AG09319 (cell line): ENCODE results near the gene AVPI1.

Source experiments
- DNase-seq: peaks from one replicate; pipeline ENCODE4 v3.0.0-alpha.2; 2010; ENCODE audit warnings: low read depth; ENCODE audit errors: extremely low read depth
- TF ChIP-seq, protein P1 (sequence below): IDR thresholded peaks from 2 replicates; pipeline ENCODE4 v1.5.1; 2011; ENCODE audit warnings: low read depth, mild to moderate bottlenecking, inconsistent platforms, low read length, moderate library complexity

AVPI1 gene

DNA sequence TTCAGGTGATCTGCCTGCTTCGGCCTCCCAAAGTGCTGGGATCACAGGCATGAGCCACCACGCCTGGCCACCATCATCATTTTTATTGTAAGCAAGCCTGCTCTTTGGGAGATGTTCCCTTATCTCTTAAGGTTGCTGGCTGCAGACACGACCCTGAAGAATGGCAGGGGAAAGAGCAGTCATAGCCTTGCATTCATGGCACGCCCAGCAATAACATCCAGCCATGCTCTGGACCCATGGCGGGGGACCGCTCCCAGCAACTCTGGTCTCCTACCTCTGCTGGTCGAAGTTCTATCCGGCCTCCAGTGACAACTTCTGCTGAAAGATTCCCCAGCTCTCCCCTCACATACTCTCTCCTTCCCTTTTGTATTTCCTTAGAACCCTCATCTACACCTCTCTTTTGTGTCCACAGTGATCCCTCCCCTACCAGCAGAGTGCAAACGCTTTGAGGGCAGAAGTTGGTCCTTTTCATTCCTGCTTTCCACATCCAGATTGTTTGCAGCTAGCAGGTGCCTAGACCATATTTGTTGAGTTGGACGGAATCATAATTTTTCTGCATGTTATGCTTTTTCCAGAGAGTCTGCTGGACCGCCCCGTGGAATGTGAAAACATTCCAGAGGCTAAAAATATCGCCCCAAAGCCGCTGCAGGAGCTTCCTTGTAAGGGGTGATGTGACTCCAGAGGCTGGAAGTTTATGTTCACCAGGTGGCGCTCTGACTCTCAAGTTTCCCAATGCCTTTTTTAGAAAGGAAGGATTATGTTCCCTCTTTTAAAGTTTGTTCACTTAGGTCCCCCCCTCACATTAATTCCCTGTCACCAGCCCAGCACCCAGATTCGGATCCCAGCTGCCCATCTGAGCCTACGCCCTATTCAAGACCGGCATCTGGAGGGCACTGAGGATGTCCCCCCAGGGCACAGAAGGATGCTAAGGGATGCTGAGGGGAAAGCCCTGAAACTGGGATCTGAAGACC is 22.2 kb upstream of the AVPI1 start:
- DNase-seq: no peak
- TF ChIP-seq, protein P1, sequence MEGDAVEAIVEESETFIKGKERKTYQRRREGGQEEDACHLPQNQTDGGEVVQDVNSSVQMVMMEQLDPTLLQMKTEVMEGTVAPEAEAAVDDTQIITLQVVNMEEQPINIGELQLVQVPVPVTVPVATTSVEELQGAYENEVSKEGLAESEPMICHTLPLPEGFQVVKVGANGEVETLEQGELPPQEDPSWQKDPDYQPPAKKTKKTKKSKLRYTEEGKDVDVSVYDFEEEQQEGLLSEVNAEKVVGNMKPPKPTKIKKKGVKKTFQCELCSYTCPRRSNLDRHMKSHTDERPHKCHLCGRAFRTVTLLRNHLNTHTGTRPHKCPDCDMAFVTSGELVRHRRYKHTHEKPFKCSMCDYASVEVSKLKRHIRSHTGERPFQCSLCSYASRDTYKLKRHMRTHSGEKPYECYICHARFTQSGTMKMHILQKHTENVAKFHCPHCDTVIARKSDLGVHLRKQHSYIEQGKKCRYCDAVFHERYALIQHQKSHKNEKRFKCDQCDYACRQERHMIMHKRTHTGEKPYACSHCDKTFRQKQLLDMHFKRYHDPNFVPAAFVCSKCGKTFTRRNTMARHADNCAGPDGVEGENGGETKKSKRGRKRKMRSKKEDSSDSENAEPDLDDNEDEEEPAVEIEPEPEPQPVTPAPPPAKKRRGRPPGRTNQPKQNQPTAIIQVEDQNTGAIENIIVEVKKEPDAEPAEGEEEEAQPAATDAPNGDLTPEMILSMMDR: peak; percentile 77

DNA sequence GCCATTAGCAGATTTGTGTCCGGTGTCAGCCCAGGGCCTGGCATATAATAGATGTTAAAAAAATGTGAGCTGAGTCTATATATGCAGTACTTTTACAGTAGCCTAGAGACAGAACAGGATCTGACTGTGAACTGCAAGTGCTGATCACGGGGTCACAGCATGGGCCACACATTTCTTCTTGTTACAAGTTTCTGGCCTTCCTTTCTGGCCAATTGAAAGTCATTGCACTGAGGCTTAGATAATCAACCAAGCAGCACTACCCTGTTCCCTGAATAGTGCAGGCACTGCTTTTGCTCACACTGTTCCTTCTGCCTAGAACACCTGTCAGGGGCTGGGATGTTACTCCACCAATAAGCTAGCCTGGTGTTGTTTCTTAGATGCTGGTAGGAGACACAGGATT is 21.1 kb upstream of the AVPI1 start:
- TF ChIP-seq, protein P1: no peak
- no peak for DNase-seq

DNA sequence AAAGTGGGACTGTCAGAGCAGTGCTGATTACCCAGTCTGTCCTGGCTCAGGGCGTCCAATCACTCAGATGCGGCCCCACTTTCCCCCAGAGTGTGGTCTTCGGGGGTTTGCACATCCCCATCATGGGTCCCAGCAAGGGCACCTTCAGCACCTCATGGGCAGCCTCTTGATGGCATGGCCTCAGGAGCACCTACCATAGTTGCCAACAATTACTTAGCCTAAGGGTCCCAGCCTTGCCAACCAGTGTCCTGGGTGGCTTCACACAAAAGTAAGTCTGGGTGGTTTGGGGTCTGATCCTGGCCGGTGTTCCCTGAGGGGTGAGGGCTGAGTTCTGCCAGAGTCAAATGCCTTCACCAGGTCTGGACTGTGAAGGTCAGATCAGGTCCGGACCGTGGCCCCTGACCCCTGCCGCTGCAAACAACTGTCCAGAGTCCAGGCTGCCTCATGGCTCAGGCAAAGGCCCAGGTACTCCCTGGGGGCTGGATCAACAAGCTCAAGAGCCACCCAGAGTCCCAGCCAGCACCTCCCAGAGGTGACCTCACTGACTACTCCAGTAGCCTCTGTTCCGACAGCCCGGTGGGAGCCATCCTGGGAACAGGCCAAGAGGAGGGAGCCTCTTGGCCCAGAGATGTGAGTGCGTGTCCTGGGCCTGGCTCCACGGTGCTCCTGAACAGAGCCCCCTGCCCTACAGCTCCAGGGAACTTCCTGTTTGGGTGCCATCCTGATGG is 20.3 kb upstream of the AVPI1 start:
- no peak for DNase-seq
- TF ChIP-seq, protein P1: no peak

DNA sequence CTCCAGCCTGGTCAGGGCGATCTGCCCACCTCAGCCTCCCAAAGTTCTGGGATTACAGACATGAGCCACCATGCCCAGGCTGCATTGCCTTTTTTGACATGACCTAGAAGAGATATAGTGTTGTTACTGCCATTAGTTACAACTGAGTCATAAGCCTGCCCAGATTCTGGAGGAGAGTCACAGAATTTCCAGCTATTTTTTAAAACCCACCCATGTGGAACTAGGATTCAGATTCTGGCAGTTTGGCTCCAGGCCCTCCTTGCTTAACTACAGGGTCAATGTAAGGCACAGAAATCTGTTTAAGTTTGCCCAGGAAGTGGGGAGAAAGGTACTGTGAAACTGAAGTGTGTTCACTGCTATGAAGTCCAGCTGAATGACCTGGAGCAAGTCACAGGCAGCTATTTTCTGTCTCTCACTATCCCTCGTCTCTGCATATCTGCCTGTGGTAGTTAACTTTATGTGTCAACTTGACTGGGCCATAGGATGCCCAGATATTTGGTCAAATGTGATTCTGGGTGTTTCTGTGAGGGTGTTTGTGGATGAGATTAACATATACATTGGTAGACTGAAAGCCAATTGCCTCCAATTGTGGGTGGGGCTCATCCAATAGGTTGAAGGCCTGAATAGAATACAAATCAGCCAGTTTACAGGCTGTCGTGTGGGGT is 18.1 kb upstream of the AVPI1 start:
- TF ChIP-seq, protein P1: no peak

DNA sequence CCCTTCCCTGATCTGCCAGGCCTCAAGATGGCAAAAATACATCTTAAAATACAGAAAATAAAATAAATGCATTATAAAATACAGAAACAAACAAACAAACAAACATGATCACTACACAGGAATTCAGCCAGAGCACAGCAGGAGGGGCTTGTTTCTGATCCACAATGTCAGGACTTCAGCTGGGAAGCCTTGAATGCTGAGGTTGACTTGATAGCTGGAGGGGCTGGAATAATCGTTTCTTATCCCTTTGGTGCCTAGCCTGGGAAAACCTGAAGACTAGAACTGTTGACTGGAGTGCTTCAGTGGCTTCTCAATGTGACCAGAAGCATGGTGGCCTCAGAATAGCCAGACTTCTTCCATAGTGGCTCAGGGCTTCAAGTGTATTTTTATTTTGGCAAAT is 17.3 kb upstream of the AVPI1 start:
- TF ChIP-seq, protein P1: no peak
- DNase-seq: no peak

More for the DNA sequence above, 18.1 kb upstream of the AVPI1 start:
- no peak for DNase-seq

DNA sequence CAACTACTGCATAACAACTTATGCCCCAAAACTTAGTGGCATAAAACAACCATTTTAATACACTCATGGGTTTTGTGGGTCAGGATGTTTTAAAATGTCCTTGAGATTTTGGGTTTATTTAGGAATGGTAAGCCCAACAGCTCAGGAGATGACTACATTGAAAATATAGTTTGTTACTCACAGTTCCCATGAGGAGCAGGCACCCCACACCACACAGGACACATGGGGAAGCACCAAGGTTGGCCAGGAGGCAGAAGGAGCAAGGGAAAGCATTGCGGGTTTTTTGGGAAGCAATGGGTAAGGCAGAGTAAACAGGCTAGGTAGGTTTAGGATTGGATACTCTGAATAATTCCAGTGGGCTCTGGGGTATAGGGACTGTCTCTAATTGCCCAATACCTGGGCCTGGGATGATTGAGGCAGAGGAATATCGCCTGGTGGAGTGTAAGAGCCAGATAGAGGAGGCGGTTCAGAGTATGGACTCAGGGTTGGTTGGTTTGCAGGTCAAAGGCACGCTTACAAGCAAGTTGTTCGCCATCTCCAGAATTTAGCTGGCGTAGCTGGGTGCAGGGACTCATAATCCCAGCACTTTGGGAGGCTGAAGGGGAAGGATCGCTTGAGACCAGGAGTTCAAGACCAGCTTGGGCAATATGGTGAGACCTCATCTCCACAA is 16.5 kb upstream of the AVPI1 start:
- TF ChIP-seq, protein P1: no peak
- no peak for DNase-seq
